DOHH2 (cell line): Measurements from ENCODE around the gene TTLL9.

Experiments
- EZH2phosphoT487 ChIP-seq: fragments of 200-600 bp; sonication (generic); IDR thresholded peaks from 2 replicates; pipeline ENCODE4 v1.6.1; 2017; ENCODE audit warnings: borderline replicate concordance, mild to moderate bottlenecking, antibody characterized with exemption, low read length, moderate library complexity, mixed read lengths
- TF ChIP-seq, protein P1 (sequence below): fragments of 200-600 bp; sonication (generic); IDR thresholded peaks from one replicate; pipeline ENCODE4 v1.5.1; 2014; ENCODE audit warnings: antibody characterized with exemption, mild to moderate bottlenecking, low read depth, low read length; ENCODE audit not compliant: poor library complexity, severe bottlenecking

GRCh38 chr20:31913431-31914157 lies 43.2 kb downstream of the TTLL9 start:
- TF ChIP-seq, protein P1, sequence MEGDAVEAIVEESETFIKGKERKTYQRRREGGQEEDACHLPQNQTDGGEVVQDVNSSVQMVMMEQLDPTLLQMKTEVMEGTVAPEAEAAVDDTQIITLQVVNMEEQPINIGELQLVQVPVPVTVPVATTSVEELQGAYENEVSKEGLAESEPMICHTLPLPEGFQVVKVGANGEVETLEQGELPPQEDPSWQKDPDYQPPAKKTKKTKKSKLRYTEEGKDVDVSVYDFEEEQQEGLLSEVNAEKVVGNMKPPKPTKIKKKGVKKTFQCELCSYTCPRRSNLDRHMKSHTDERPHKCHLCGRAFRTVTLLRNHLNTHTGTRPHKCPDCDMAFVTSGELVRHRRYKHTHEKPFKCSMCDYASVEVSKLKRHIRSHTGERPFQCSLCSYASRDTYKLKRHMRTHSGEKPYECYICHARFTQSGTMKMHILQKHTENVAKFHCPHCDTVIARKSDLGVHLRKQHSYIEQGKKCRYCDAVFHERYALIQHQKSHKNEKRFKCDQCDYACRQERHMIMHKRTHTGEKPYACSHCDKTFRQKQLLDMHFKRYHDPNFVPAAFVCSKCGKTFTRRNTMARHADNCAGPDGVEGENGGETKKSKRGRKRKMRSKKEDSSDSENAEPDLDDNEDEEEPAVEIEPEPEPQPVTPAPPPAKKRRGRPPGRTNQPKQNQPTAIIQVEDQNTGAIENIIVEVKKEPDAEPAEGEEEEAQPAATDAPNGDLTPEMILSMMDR = no peak
- no peak for TF ChIP-seq EZH2phosphoT487
